Activated B cell treated with CpG ODN at 0.5 μM for 24 hours (primary cell): ENCODE data around the gene HIVEP3. TPM values are rescaled to one million over a fixed set of nuclear protein-coding genes. Genes with fewer than 3 reads are reported as not detected.
"Not testable (repeated sequence)": the region's sequence is repeated elsewhere in the genome, so short reads cannot be mapped to it uniquely, and the experiment has no call there.

Source experiments
- ATAC-seq: fragments of 200-7000 bp; cut with Tn5 transposase; one replicate; pipeline ENCODE4 v1.10.0; 2021; ENCODE audit warnings: low read depth, mild to moderate bottlenecking, moderate library complexity
- CTCF ChIA-PET: fragments of 350-600 bp; sonication (Branson Sonifier 250); formaldehyde crosslinking; loops from one replicate; lab custom pipeline; 2021; ENCODE audit warnings: antibody characterized with exemption; lab: Charles Lee
- POLR2A ChIA-PET: fragments of 350-600 bp; sonication (Branson Sonifier 250); formaldehyde crosslinking; loops from one replicate; lab custom pipeline; 2021; ENCODE audit warnings: antibody characterized with exemption; lab: Charles Lee
- DNase-seq: peaks from one replicate; pipeline ENCODE4 v3.0.0; 2022
- H3K27ac Mint-ChIP-seq: one replicate; pipeline ENCODE4 v1.8.0; 2020; ENCODE audit warnings: mixed read lengths
- H3K27me3 Mint-ChIP-seq: one replicate; pipeline ENCODE4 v1.8.0; 2021; ENCODE audit warnings: mixed read lengths
- H3K36me3 Mint-ChIP-seq: one replicate; pipeline ENCODE4 v1.8.0; 2021; ENCODE audit warnings: low read depth, mixed read lengths
- H3K4me1 Mint-ChIP-seq: one replicate; pipeline ENCODE4 v1.8.0; 2021; ENCODE audit warnings: mixed read lengths
- H3K4me3 Mint-ChIP-seq: one replicate; pipeline ENCODE4 v1.8.0; 2020; ENCODE audit warnings: mild to moderate bottlenecking, mixed read lengths
- H3K9me3 Mint-ChIP-seq: one replicate; pipeline ENCODE4 v1.8.0; 2020; ENCODE audit warnings: mixed read lengths
- intact Hi-C: fragments of 100-400 bp; cut with micrococcal nuclease; formaldehyde crosslinking; loops from one replicate; pipeline ENCODE4 v1.15.1; 2024
- total RNA-seq: library from RNA; stranded (reverse); gene quantifications from 2 replicates; pipeline ENCODE4 v1.2.3, GENCODE V29; 2022
- TF ChIP-seq, protein P1 (sequence below): fragments of 200-600 bp; IDR thresholded peaks from one replicate; pipeline ENCODE4 v1.8.0; 2022; ENCODE audit warnings: antibody characterized with exemption, mild to moderate bottlenecking

Gene HIVEP3
- total RNA-seq, 1 donor from 2014 or later, result 14.4 TPM

DNA sequence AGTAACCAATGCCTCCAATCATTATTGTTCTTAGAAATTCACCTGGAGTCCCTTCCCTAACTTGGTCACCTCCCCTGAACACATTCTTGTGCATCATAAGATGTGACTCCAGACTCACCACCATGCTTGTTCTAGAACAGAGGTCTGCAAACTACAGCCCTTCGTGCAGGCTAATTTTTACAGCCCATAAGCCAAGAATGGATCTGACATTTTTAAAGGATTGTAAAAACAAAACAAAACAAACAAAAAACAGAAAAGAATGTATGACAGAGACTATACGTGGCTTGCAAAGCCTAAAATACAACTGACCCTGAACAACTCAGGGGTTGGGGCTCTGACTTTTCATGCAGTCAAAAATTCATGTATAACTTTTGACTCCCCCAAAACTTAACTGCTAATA, 6.2 kb upstream of the HIVEP3 start:
- intact Hi-C loops, result no loop called here
- DNase-seq, result no peak
- CTCF ChIA-PET, result no interaction called here
- H3K9me3 Mint-ChIP-seq, result peaks cover 4% of the 10 kb centered on the region
- no peak for ATAC-seq
- H3K27me3 Mint-ChIP-seq, result peaks cover 7% of the 10 kb centered on the region
- no peak overlapping the region for H3K27ac Mint-ChIP-seq
- TF ChIP-seq, protein P1, sequence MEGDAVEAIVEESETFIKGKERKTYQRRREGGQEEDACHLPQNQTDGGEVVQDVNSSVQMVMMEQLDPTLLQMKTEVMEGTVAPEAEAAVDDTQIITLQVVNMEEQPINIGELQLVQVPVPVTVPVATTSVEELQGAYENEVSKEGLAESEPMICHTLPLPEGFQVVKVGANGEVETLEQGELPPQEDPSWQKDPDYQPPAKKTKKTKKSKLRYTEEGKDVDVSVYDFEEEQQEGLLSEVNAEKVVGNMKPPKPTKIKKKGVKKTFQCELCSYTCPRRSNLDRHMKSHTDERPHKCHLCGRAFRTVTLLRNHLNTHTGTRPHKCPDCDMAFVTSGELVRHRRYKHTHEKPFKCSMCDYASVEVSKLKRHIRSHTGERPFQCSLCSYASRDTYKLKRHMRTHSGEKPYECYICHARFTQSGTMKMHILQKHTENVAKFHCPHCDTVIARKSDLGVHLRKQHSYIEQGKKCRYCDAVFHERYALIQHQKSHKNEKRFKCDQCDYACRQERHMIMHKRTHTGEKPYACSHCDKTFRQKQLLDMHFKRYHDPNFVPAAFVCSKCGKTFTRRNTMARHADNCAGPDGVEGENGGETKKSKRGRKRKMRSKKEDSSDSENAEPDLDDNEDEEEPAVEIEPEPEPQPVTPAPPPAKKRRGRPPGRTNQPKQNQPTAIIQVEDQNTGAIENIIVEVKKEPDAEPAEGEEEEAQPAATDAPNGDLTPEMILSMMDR, result no peak
- POLR2A ChIA-PET, result no interaction called here
- no peaks in the 10 kb centered on the region for H3K36me3 Mint-ChIP-seq
- no peak overlapping the region for H3K4me3 Mint-ChIP-seq
- H3K4me1 Mint-ChIP-seq, result peaks cover 4% of the 10 kb centered on the region

GRCh38 chr1:41921271-41921670, 2.5 kb upstream of the HIVEP3 start:
- H3K36me3 Mint-ChIP-seq, DNase-seq, ATAC-seq, POLR2A ChIA-PET, H3K27ac Mint-ChIP-seq, H3K4me3 Mint-ChIP-seq, CTCF ChIA-PET, intact Hi-C loops, H3K9me3 Mint-ChIP-seq: not testable (repeated sequence)
- peaks cover 36% of the 10 kb centered on the region for H3K27me3 Mint-ChIP-seq
- H3K4me1 Mint-ChIP-seq, result peaks cover 28% of the 10 kb centered on the region

DNA sequence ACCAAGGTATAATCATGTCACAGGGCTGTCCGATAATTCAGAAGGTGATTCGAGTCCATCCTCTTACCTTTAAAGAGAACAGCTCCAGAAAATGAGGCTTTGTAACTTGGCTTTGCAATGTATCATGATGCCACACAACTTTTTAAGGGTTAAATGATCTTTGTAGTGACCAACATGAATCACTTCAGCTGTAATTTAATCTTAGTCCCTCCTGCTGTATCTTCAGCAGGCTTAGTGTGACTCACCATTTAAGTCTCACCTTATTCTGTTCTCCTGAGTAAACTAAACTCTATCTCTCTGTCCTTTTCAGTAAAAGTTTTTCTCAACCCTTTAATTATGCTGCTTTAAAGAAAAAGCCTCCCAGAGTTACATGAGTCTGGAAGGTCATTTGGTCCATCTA, 1.9 kb upstream of the HIVEP3 start:
- Mint-ChIP-seq H3K27ac (no peak overlapping the region), H3K36me3 (no peaks in the 10 kb centered on the region), H3K27me3 (peaks cover 40% of the 10 kb centered on the region), H3K4me3 (no peak overlapping the region), H3K4me1 (peaks cover 28% of the 10 kb centered on the region), H3K9me3 (peaks cover 4% of the 10 kb centered on the region)
- POLR2A ChIA-PET, result no interaction called here
- CTCF ChIA-PET, result no interaction called here
- DNase-seq (no peak), ATAC-seq (no peak)
- TF ChIP-seq, protein P1, result no peak
- intact Hi-C loops, result no loop called here

GRCh38 chr1:41919764-41920397, 1.2 kb upstream of the HIVEP3 start:
- Mint-ChIP-seq H3K36me3 (no peaks in the 10 kb centered on the region), H3K9me3 (peaks cover 4% of the 10 kb centered on the region), H3K4me3 (peak overlapping the region; percentile 78), H3K27me3 (peaks cover 44% of the 10 kb centered on the region), H3K4me1 (peaks cover 28% of the 10 kb centered on the region), H3K27ac (no peak overlapping the region)
- TF ChIP-seq, protein P1, result no peak
- no peak for DNase-seq
- intact Hi-C loops, result no loop called here
- POLR2A ChIA-PET, result no interaction called here
- ATAC-seq, result peak; percentile 80
- CTCF ChIA-PET, result no interaction called here

- DNase-seq (no peak), ATAC-seq (no peak)
- ChIA-PET POLR2A (interaction anchor here (1.0 kb wide), 1 partner anchor 28 kb away, joined by 3 read pairs; no protein-coding TSS in a partner anchor), CTCF (no interaction called here)
- Mint-ChIP-seq H3K27me3 (peaks cover 47% of the 10 kb centered on the region), H3K36me3 (no peaks in the 10 kb centered on the region), H3K4me1 (peaks cover 28% of the 10 kb centered on the region), H3K9me3 (peaks cover 3% of the 10 kb centered on the region), H3K4me3 (peak overlapping the region; percentile 78), H3K27ac (no peak overlapping the region)
- TF ChIP-seq, protein P1, result no peak
- intact Hi-C loops, result no loop called here
These were observed 409 bp upstream of the HIVEP3 start for GRCh38 chr1:41919131-41919530.
